GM12878 (cell line): ENCODE measurements around the gene FAM228A. TPM values are rescaled to one million over a fixed set of nuclear protein-coding genes. Genes with fewer than 3 reads are reported as not detected.

ENCODE experiments used
- ATAC-seq: fragments of 200-7000 bp; cut with Tn5 transposase; 3 replicates; pipeline ENCODE4 v1.9.1; 2020; ENCODE audit warnings: mild to moderate bottlenecking, moderate library complexity
- BruUV-seq: library from RNA; stranded (reverse); fragments of 400-500 nt; replicated peaks from 2 replicates; lab custom pipeline; 2021; lab: Mats Ljungman, UMichigan
- CTCF ChIA-PET: fragments of 300-600 bp; sonication (Branson Sonifier 250); formaldehyde crosslinking; extraction: SDS; loops from one replicate; lab custom pipeline; 2021; ENCODE audit warnings: inconsistent platforms; lab: Yijun Ruan, JAX
- POLR2A ChIA-PET: fragments of 350-600 bp; formaldehyde crosslinking; extraction: SDS; loops from one replicate; lab custom pipeline; 2021; ENCODE audit warnings: inconsistent platforms; lab: Charles Lee
- RAD21 ChIA-PET: fragments of 300-600 bp; sonication (Branson Sonifier 250); formaldehyde crosslinking; loops from one replicate; lab custom pipeline; 2023; ENCODE audit warnings: antibody characterized with exemption; ENCODE audit not compliant: unreplicated experiment; lab: Charles Lee
- SMC1A ChIA-PET: fragments of 300-600 bp; sonication (Branson Sonifier 250); formaldehyde crosslinking; loops from one replicate; lab custom pipeline; 2023; ENCODE audit not compliant: unreplicated experiment, uncharacterized antibody; lab: Charles Lee
- DNase-seq: peaks from one replicate; pipeline ENCODE4 v3.0.0-alpha.2; 2011; ENCODE audit warnings: low read depth, low spot score
- FAIRE-seq: peaks from 3 replicates; lab custom pipeline; 2011; peaks lifted over from hg19 to GRCh38; lab: Jason Lieb, UNC
- H2AFZ ChIP-seq: 2 replicates; pipeline ENCODE4 v1.6.0; 2011; ENCODE audit warnings: low read depth, low read length, control low read depth; ENCODE audit not compliant: control insufficient read depth
- H3K27ac ChIP-seq: 2 replicates; pipeline ENCODE4 v1.5.1; 2011; ENCODE audit warnings: control low read depth; ENCODE audit not compliant: control insufficient read depth, insufficient read depth
- H3K27me3 ChIP-seq, 2 experiments: replicated peaks in 1 of 2; 2 replicates each; pipeline versions ENCODE4 v1.6.0 to v1.6.1; 2011; ENCODE audit warnings: low read length in 1 of 2; ENCODE audit not compliant: control insufficient read depth in 2 of 2, insufficient read depth in 2 of 2
- H3K36me3 ChIP-seq, 2 experiments: 2 replicates each; pipeline ENCODE4 v1.5.1; 2011; ENCODE audit warnings: low read length in 1 of 2; ENCODE audit not compliant: control insufficient read depth in 2 of 2, insufficient read depth in 2 of 2
- H3K4me1 ChIP-seq: 2 replicates; pipeline ENCODE4 v1.6.1; 2011; ENCODE audit warnings: mild to moderate bottlenecking, low read length, moderate library complexity, mixed read lengths; ENCODE audit not compliant: control insufficient read depth, insufficient read depth
- H3K4me2 ChIP-seq: 2 replicates; pipeline ENCODE4 v1.6.0; 2011; ENCODE audit warnings: control low read depth; ENCODE audit not compliant: control insufficient read depth, insufficient read depth
- H3K4me3 ChIP-seq: fragments of 200-600 bp; sonication (generic); 2 replicates; pipeline ENCODE4 v1.5.1; 2016
- H3K79me2 ChIP-seq: 2 replicates; pipeline ENCODE4 v1.6.0; 2011; ENCODE audit warnings: low read length; ENCODE audit not compliant: control insufficient read depth, insufficient read depth
- H3K9ac ChIP-seq: 2 replicates; pipeline ENCODE4 v1.8.0; 2011; ENCODE audit warnings: low read length, control low read depth, mixed read lengths; ENCODE audit not compliant: control insufficient read depth, insufficient read depth
- H3K9me3 ChIP-seq: replicated peaks from 3 replicates; pipeline ENCODE4 v1.5.1; 2011; ENCODE audit warnings: mild to moderate bottlenecking, low read length; ENCODE audit not compliant: control insufficient read depth, insufficient read depth
- H4K20me1 ChIP-seq: 2 replicates; pipeline ENCODE4 v1.6.0; 2011; ENCODE audit not compliant: control insufficient read depth, insufficient read depth
- CBFB ChIP-seq: IDR thresholded peaks from 2 replicates; pipeline ENCODE4 v1.6.1; 2016; ENCODE audit warnings: antibody characterized with exemption, low read depth
- CEBPZ ChIP-seq: fragments of 150-350 bp; IDR thresholded peaks from 2 replicates; pipeline ENCODE4 v1.6.1; 2016; ENCODE audit warnings: low read depth, low read length
- CHD2 ChIP-seq: IDR thresholded peaks from 2 replicates; pipeline ENCODE4 v1.6.1; 2011; ENCODE audit warnings: low read depth, low read length, improper control_type of control experiment, borderline replicate concordance
- CREM ChIP-seq: IDR thresholded peaks from 2 replicates; pipeline ENCODE4 v1.6.1; 2014; ENCODE audit warnings: antibody characterized with exemption, low read depth
- EP300 ChIP-seq, 2 experiments: fragments of 150-350 bp in 1 of 2; IDR thresholded peaks; 2 replicates each; pipeline ENCODE4 v1.6.1; 2011 to 2012; ENCODE audit warnings: low read depth in 2 of 2, low read length in 2 of 2, borderline replicate concordance in 1 of 2, improper control_type of control experiment in 1 of 2, inconsistent platforms in 1 of 2; ENCODE audit not compliant: control insufficient read depth in 1 of 2
- FOXM1 ChIP-seq: IDR thresholded peaks from 2 replicates; pipeline ENCODE4 v1.6.1; 2012; ENCODE audit warnings: low read depth, mild to moderate bottlenecking, inconsistent platforms, low read length, moderate library complexity
- HCFC1 ChIP-seq: fragments of 150-350 bp; IDR thresholded peaks from 2 replicates; pipeline ENCODE4 v1.6.1; 2014; ENCODE audit warnings: low read length
- MTA2 ChIP-seq: fragments of 450-650 bp; IDR thresholded peaks from 2 replicates; pipeline ENCODE4 v1.6.1; 2016; ENCODE audit warnings: low read depth, mild to moderate bottlenecking, moderate library complexity
- NFXL1 ChIP-seq: fragments of 450-650 bp; IDR thresholded peaks from 2 replicates; pipeline ENCODE4 v1.6.1; 2017; ENCODE audit warnings: antibody characterized with exemption, mild to moderate bottlenecking, borderline replicate concordance
- NR2F1 ChIP-seq: fragments of 450-650 bp; conservative IDR thresholded peaks from 2 replicates; pipeline ENCODE4 v1.6.1; 2017; ENCODE audit warnings: mild to moderate bottlenecking
- SREBF1 ChIP-seq: IDR thresholded peaks from 2 replicates; pipeline ENCODE4 v1.6.1; 2012; ENCODE audit warnings: mild to moderate bottlenecking, low read length
- SRF ChIP-seq, 2 experiments: IDR thresholded peaks; 2 replicates each; pipeline ENCODE4 v1.6.1; 2011; ENCODE audit warnings: low read depth in 2 of 2, low read length in 2 of 2, mild to moderate bottlenecking in 1 of 2, moderate library complexity in 1 of 2
- TCF7 ChIP-seq: IDR thresholded peaks from 2 replicates; pipeline ENCODE4 v1.6.1; 2014; ENCODE audit warnings: antibody characterized with exemption, borderline replicate concordance
- WRNIP1 ChIP-seq: IDR thresholded peaks from 2 replicates; pipeline ENCODE4 v1.6.1; 2011; ENCODE audit warnings: low read depth, low read length, improper control_type of control experiment, borderline replicate concordance
- YBX1 ChIP-seq: fragments of 450-650 bp; IDR thresholded peaks from 2 replicates; pipeline ENCODE4 v1.6.1; 2016; ENCODE audit warnings: antibody characterized with exemption
- ZBTB40 ChIP-seq: fragments of 450-650 bp; IDR thresholded peaks from 2 replicates; pipeline ENCODE4 v1.6.1; 2016; ENCODE audit warnings: mild to moderate bottlenecking, moderate library complexity, borderline replicate concordance
- WGBS: methylation state at CpG from one replicate; pipeline ENCODE4 v1.1.6; 2016; ENCODE audit warnings: low lambda C conversion rate; ENCODE audit not compliant: insufficient replicate concordance, insufficient coverage; ENCODE audit errors: missing lambda C conversion rate; 5-methylcytosine and 5-hydroxymethylcytosine counted together
- in situ Hi-C: fragments of 300-500 bp; cut with MboI; formaldehyde crosslinking; loops from 9 replicates; pipeline ENCODE4 v1.14.3; 2018; ENCODE audit warnings: mixed read lengths
- intact Hi-C: fragments of 100-400 bp; cut with micrococcal nuclease; formaldehyde crosslinking; loops from one replicate; pipeline ENCODE4 v1.14.2; 2022; ENCODE audit not compliant: unreplicated experiment
- polyA plus RNA-seq, 11 experiments: library from polyadenylated mRNA; depleted of rRNA in 4 of 11; unstranded in 6 of 11; stranded (reverse) in 5 of 11; fragments of >200 nt; fragmentation: Nextera tagmentation in 4 of 11; fragmentation: Illumina TruSeq in 1 of 11; extraction: Ambion mirVana in 4 of 11; extraction: Trizol in 1 of 11; gene quantifications; 1 replicate in 1 of 11; 2 replicates in 10 of 11; pipeline versions ENCODE4 v1.2.1 to v1.2.3, GENCODE V29; 2011 to 2016; ENCODE audit warnings: inconsistent platforms in 2 of 11, missing spikeins in 2 of 11, low read depth in 1 of 11
- total RNA-seq, 4 experiments: library from RNA; depleted of rRNA in 3 of 4; stranded (reverse); fragments of >200 nt in 3 of 4; fragmentation: Illumina TruSeq in 1 of 4; extraction: Trizol in 1 of 4; gene quantifications; 2 replicates each; pipeline versions ENCODE4 v1.2.1 to v1.2.3, GENCODE V29; 2013 to 2021

FAM228A gene
- total and polyA plus RNA-seq, 10 of the 15 experiments (the other 5 are each of a cell fraction or from before 2014, with no cell fraction given): 0.06 TPM; not detected in 9

GRCh38 chr2:24159708-24160107 lies 15.1 kb upstream of the FAM228A start:
- ChIA-PET POLR2A (no interaction called here), RAD21 (no interaction called here), CTCF (interaction anchor here (2.9 kb wide), 1 partner anchor 75 kb away, joined by 7 read pairs; the partner anchor contains the start of gene TP53I3), SMC1A (interaction anchor here (1.5 kb wide), 1 partner anchor 17 kb away, joined by 3 read pairs; no protein-coding TSS in a partner anchor)
- Histone ChIP-seq H3K9ac (no peak overlapping the region), H4K20me1 (no peaks in the 10 kb centered on the region), H3K4me3 (no peak overlapping the region), H3K27me3 (no peaks in the 10 kb centered on the region), H3K9me3 (no peaks in the 10 kb centered on the region), H3K4me1 (0 out of 2 replicates have a peak, but pooled peaks cover under 1% of the 10 kb centered on the region), H3K27ac (no peak overlapping the region), H3K4me2 (no peak overlapping the region), H2AFZ (no peak overlapping the region), H3K79me2 (no peaks in the 10 kb centered on the region), H3K36me3 (no peaks in the 10 kb centered on the region)
- DNase-seq: no peak
- intact Hi-C loops (no loop called here), in situ Hi-C loops (no loop called here)
- TF ChIP-seq EP300 (IDR thresholded peaks at IDR 0.05; ENCODE audit: borderline replicate concordance in 1 of 2, control insufficient read depth in 1 of 2, low read depth in 2 of 2, low read length in 2 of 2) (no peak), WRNIP1 (no peak), NFXL1 (no peak), ZBTB40 (no peak), CBFB (no peak), CREM (no peak), HCFC1 (no peak), MTA2 (no peak), FOXM1 (no peak), YBX1 (no peak), CHD2 (no peak), TCF7 (no peak), SREBF1 (no peak), SRF (IDR thresholded peaks at IDR 0.05; ENCODE audit: low read depth in 2 of 2, low read length in 2 of 2) (no peak), NR2F1 (no peak), CEBPZ (no peak)
- 78% methylated on average over 4 of the region's 4 CpGs for WGBS
- FAIRE-seq: no peak
- no TSS peak for BruUV-seq
- ATAC-seq: no peak
